ENCODE data around the gene RNGTT.

GRCh38 chr6:88574031-88574430 is 389.4 kb downstream of the RNGTT start:
- TF ChIP-seq POLR2A (IDR thresholded peaks at IDR 0.05) = no peak
- no peak for TF ChIP-seq CTCF (IDR thresholded peaks at IDR 0.05)
- no peak for TF ChIP-seq EP300 (IDR thresholded peaks at IDR 0.05)
- TF ChIP-seq POLR2AphosphoS5 (IDR thresholded peaks at IDR 0.05) = no peak

Data from upper lobe of left lung (tissue), 4 donors.